Smooth muscle cell (in vitro differentiated cells): ENCODE data around the gene CDCA7L. TPM values are rescaled to one million over a fixed set of nuclear protein-coding genes. Genes with fewer than 3 reads are reported as not detected.

Source experiments
- DNase-seq: peaks from one replicate; lab custom pipeline; 2025; ENCODE audit not compliant: unreplicated experiment; lab: John Stamatoyannopoulos, UW
- H2AFZ ChIP-seq: fragments of 200-600 bp; sonication (generic); 2 replicates; pipeline ENCODE4 v1.6.0; 2016; ENCODE audit warnings: antibody characterized with exemption, low read depth, mild to moderate bottlenecking
- H3F3A ChIP-seq: fragments of 200-600 bp; sonication (generic); 2 replicates; pipeline ENCODE4 v1.6.0; 2017; ENCODE audit warnings: antibody characterized with exemption, low read depth
- H3K27ac ChIP-seq: fragments of 200-600 bp; sonication (generic); 2 replicates; pipeline ENCODE4 v1.5.1; 2016; ENCODE audit warnings: low read depth, mild to moderate bottlenecking
- H3K27me3 ChIP-seq: fragments of 200-600 bp; sonication (generic); 2 replicates; pipeline ENCODE4 v1.6.1; 2016; ENCODE audit warnings: low read depth, mild to moderate bottlenecking
- H3K36me3 ChIP-seq: fragments of 200-600 bp; sonication (generic); 2 replicates; pipeline ENCODE4 v1.5.1; 2016; ENCODE audit warnings: low read depth
- H3K4me1 ChIP-seq: fragments of 200-600 bp; sonication (generic); 2 replicates; pipeline ENCODE4 v1.5.1; 2016; ENCODE audit warnings: low read depth
- H3K4me2 ChIP-seq: fragments of 200-600 bp; sonication (generic); 2 replicates; pipeline ENCODE4 v1.6.0; 2016; ENCODE audit warnings: mild to moderate bottlenecking
- H3K4me3 ChIP-seq: fragments of 200-600 bp; sonication (generic); 2 replicates; pipeline ENCODE4 v1.5.1; 2016; ENCODE audit warnings: mild to moderate bottlenecking
- H3K79me2 ChIP-seq: fragments of 200-600 bp; sonication (generic); 2 replicates; pipeline ENCODE4 v1.6.0; 2016; ENCODE audit warnings: low read depth, mild to moderate bottlenecking
- H3K9ac ChIP-seq: fragments of 200-600 bp; sonication (generic); 2 replicates; pipeline ENCODE4 v1.6.0; 2016; ENCODE audit warnings: low read depth
- H3K9me3 ChIP-seq: fragments of 200-600 bp; sonication (generic); replicated peaks from 2 replicates; pipeline ENCODE4 v1.5.1; 2016; ENCODE audit warnings: low read depth
- H4K20me1 ChIP-seq: fragments of 200-600 bp; sonication (generic); 2 replicates; pipeline ENCODE4 v1.6.0; 2016; ENCODE audit warnings: low read depth
- WGBS: methylation state at CpG from one replicate; pipeline ENCODE4 v1.1.7; 2016; ENCODE audit warnings: low lambda C conversion rate; 5-methylcytosine and 5-hydroxymethylcytosine counted together
- polyA plus RNA-seq: library from polyadenylated mRNA; unstranded; fragments of >200 nt; fragmentation: Nextera tagmentation; extraction: Ambion mirVana; gene quantifications from 2 replicates; pipeline ENCODE4 v1.2.1, GENCODE V29; 2016
- total RNA-seq: library from RNA; depleted of rRNA; stranded (reverse); fragments of >200 nt; gene quantifications from 2 replicates; pipeline ENCODE4 v1.2.3, GENCODE V29; 2014
- TF ChIP-seq, protein P1 (sequence below): fragments of 200-600 bp; sonication (generic); IDR thresholded peaks from 2 replicates; pipeline ENCODE4 v1.5.1; 2017; ENCODE audit warnings: borderline replicate concordance, mild to moderate bottlenecking, antibody characterized with exemption; ENCODE audit not compliant: insufficient read depth, poor library complexity, severe bottlenecking

The CDCA7L gene
- total and polyA plus RNA-seq, 2 experiments from 2014 or later: 9.3 to 13.9 TPM

DNA sequence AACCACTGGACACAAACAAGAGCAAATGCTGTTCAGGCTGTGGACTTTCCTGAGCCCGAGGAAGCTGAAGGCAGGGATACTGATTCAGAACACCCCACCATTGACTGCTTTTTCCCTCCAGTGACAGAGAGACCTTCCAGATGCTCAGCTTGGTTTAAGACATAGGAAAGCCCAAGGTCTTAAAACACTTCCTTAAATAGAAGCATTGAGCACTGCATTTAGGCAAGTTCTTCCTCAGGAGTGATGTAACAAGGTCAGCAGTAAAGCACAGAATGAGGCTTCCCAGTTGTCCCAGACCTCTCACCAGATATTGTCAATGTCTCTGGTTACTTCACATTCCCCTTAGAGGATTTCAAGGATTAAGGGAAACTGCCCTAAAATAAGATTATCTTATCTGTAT, 19.6 kb upstream of the CDCA7L start:
- no peaks in the 10 kb centered on the region for H3F3A ChIP-seq
- no peak for DNase-seq

DNA sequence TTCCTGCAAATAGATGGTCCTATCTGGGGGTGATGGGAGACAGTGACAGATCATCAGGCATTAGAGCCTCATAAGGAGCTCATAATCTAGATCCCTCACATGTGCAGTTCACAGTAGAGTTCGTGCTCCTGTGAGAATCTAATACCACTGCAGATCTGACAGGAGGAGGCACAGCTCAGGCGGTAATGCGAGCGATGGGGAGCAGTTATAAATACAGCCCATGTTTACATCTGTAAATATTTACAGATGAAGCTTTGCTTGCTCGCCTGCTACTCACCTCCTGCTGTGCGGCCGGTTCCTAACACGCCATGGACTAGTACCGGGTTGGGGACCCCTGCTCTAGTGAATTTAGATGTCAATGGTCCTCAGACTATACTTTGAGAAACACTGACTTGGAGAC, 17.0 kb upstream of the CDCA7L start:
- Histone ChIP-seq H3K4me2 (no peak overlapping the region), H3K4me3 (no peak overlapping the region), H3K4me1 (no peaks in the 10 kb centered on the region), H3K36me3 (no peaks in the 10 kb centered on the region), H3K27ac (no peak overlapping the region), H3K27me3 (peaks cover 14% of the 10 kb centered on the region), H2AFZ (no peak overlapping the region), H3F3A (no peaks in the 10 kb centered on the region), H4K20me1 (no peaks in the 10 kb centered on the region), H3K9me3 (no peaks in the 10 kb centered on the region), H3K9ac (no peak overlapping the region), H3K79me2 (no peaks in the 10 kb centered on the region)
- DNase-seq: no peak
- WGBS: 86% methylated on average over 9 of the region's 9 CpGs
- TF ChIP-seq, protein P1, sequence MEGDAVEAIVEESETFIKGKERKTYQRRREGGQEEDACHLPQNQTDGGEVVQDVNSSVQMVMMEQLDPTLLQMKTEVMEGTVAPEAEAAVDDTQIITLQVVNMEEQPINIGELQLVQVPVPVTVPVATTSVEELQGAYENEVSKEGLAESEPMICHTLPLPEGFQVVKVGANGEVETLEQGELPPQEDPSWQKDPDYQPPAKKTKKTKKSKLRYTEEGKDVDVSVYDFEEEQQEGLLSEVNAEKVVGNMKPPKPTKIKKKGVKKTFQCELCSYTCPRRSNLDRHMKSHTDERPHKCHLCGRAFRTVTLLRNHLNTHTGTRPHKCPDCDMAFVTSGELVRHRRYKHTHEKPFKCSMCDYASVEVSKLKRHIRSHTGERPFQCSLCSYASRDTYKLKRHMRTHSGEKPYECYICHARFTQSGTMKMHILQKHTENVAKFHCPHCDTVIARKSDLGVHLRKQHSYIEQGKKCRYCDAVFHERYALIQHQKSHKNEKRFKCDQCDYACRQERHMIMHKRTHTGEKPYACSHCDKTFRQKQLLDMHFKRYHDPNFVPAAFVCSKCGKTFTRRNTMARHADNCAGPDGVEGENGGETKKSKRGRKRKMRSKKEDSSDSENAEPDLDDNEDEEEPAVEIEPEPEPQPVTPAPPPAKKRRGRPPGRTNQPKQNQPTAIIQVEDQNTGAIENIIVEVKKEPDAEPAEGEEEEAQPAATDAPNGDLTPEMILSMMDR: no peak

More for the DNA sequence above, 19.6 kb upstream of the CDCA7L start:
- Histone ChIP-seq H2AFZ (no peak overlapping the region), H3K27me3 (peaks cover 14% of the 10 kb centered on the region), H3K4me3 (no peak overlapping the region), H3K36me3 (no peaks in the 10 kb centered on the region), H3K4me2 (peak overlapping the region; percentile 37), H3K9ac (no peak overlapping the region), H3K4me1 (no peaks in the 10 kb centered on the region), H3K27ac (no peak overlapping the region), H4K20me1 (no peaks in the 10 kb centered on the region), H3K79me2 (no peaks in the 10 kb centered on the region), H3K9me3 (no peaks in the 10 kb centered on the region)
- TF ChIP-seq, protein P1: no peak
- WGBS: 18% methylated on average over 1 of the region's 1 CpG

DNA sequence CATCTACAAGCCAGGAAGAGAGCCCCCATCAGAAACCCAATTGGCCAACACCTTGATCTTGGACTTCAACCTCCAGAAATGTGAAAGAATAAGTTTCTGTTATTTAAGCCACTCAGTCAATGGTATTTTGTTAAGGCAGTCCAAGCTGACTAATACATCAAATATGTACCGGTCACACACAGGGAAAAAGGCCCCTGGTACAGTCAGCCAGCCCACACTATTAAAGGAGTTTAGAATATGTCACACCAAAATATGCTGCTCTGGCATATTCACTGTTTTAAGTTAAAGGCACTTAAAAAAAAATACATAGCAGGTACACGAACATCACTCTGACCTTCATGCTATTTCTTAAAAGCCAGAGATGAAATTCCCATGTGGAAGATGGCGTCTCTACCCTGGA, 15.2 kb upstream of the CDCA7L start:
- TF ChIP-seq, protein P1: no peak
- no peaks in the 10 kb centered on the region for H3K36me3 ChIP-seq
- no peaks in the 10 kb centered on the region for H4K20me1 ChIP-seq
- no peaks in the 10 kb centered on the region for H3K79me2 ChIP-seq
- no peak overlapping the region for H3K4me3 ChIP-seq
- DNase-seq: no peak
- H3K27me3 ChIP-seq: peaks cover 14% of the 10 kb centered on the region
- WGBS: 63% methylated on average over 3 of the region's 3 CpGs
- H3K9ac ChIP-seq: no peak overlapping the region
- H3K27ac ChIP-seq: no peak overlapping the region
- H3K4me2 ChIP-seq: no peak overlapping the region
- H3K9me3 ChIP-seq: no peaks in the 10 kb centered on the region
- H3F3A ChIP-seq: no peaks in the 10 kb centered on the region
- H2AFZ ChIP-seq: no peak overlapping the region
- H3K4me1 ChIP-seq: no peaks in the 10 kb centered on the region

DNA sequence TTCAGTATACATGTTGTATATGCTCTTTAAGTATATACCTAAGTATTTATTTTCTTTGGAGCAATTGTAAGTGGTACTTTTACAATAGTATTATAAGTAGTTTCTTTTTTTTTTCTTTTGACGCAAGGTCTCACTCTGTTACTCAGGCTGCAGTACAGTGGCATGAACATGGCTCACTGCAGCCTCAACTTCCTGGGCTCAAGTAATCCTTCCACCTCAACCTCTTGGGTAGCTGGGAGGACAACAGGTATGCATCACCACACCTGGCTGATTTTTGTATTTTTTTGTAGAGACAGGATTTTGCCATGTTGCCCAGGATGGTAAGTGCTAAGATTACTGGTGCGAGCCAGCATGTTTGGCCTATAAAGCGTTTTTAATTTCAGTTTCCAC, 13.7 kb upstream of the CDCA7L start:
- TF ChIP-seq, protein P1: no peak
- no peak overlapping the region for H3K4me2 ChIP-seq
- H3K36me3 ChIP-seq: no peaks in the 10 kb centered on the region
- no peak overlapping the region for H2AFZ ChIP-seq
- H4K20me1 ChIP-seq: no peaks in the 10 kb centered on the region
- no peaks in the 10 kb centered on the region for H3F3A ChIP-seq
- 100% methylated on average over 3 of the region's 3 CpGs for WGBS
- no peaks in the 10 kb centered on the region for H3K4me1 ChIP-seq
- H3K9ac ChIP-seq: no peak overlapping the region
- H3K4me3 ChIP-seq: no peak overlapping the region
- no peaks in the 10 kb centered on the region for H3K9me3 ChIP-seq
- H3K27ac ChIP-seq: no peak overlapping the region
- no peak for DNase-seq
- peaks cover 25% of the 10 kb centered on the region for H3K27me3 ChIP-seq
- no peaks in the 10 kb centered on the region for H3K79me2 ChIP-seq
